SK-N-SH (cell line): ENCODE results near the gene SLC13A3. TPM values are rescaled to one million over a fixed set of nuclear protein-coding genes. Genes with fewer than 3 reads are reported as not detected.

ENCODE experiments used
- CTCF ChIA-PET: fragments of 300-600, 350-600 bp; formaldehyde crosslinking; extraction: SDS; loops from one replicate; lab custom pipeline; 2021; lab: Yijun Ruan, JAX
- POLR2A ChIA-PET: fragments of 350-600 bp; sonication (Branson Sonifier 250); formaldehyde crosslinking; extraction: SDS; loops from one replicate; lab custom pipeline; 2020; ENCODE audit warnings: antibody characterized with exemption, inconsistent platforms; lab: Yijun Ruan, JAX
- DNase-seq: peaks from one replicate; pipeline ENCODE4 v3.0.0; 2012
- H2AFZ ChIP-seq: fragments of 200-600 bp; sonication (generic); 2 replicates; pipeline ENCODE4 v1.8.1; 2016; ENCODE audit warnings: antibody characterized with exemption, mild to moderate bottlenecking, low read depth
- H3F3A ChIP-seq: fragments of 200-600 bp; sonication (generic); replicated peaks from 2 replicates; pipeline ENCODE3; 2016; ENCODE audit warnings: antibody characterized with exemption, mild to moderate bottlenecking; ENCODE audit not compliant: insufficient read depth
- H3K27ac ChIP-seq, 2 experiments: fragments of 200-500 bp in 1 of 2; fragments of 200-600 bp in 1 of 2; sonication (Bioruptor generic) in 1 of 2; sonication (generic), shearing (Covaris generic) in 1 of 2; 2 replicates each; pipeline versions ENCODE4 v1.5.1 to v1.6.1; 2014 to 2016; ENCODE audit warnings: low read depth in 2 of 2, inconsistent platforms in 1 of 2, low read length in 1 of 2, mild to moderate bottlenecking in 1 of 2, mixed read lengths in 1 of 2
- H3K27me3 ChIP-seq: fragments of 200-600 bp; sonication (generic), shearing (Covaris generic); 2 replicates; pipeline ENCODE4 v1.6.1; 2016; ENCODE audit warnings: mixed run types; ENCODE audit not compliant: insufficient read depth
- H3K36me3 ChIP-seq, 2 experiments: fragments of 200-500 bp in 1 of 2; fragments of 200-600 bp in 1 of 2; sonication (Bioruptor generic) in 1 of 2; sonication (generic) in 1 of 2; replicated peaks in 1 of 2; 2 replicates each; pipeline versions ENCODE3 to v1.5.1; 2014 to 2016; ENCODE audit warnings: low read length in 1 of 2, mild to moderate bottlenecking in 1 of 2; ENCODE audit not compliant: insufficient read depth in 2 of 2, control insufficient read depth in 1 of 2
- H3K4me1 ChIP-seq, 2 experiments: fragments of 200-500 bp in 1 of 2; fragments of 200-600 bp in 1 of 2; sonication (Bioruptor generic) in 1 of 2; sonication (generic), shearing (Covaris generic) in 1 of 2; 2 replicates each; pipeline versions ENCODE4 v1.5.1 to v1.6.1; 2014 to 2016; ENCODE audit warnings: low read depth in 1 of 2, low read length in 1 of 2, mixed run types in 1 of 2; ENCODE audit not compliant: insufficient read depth in 2 of 2, control insufficient read depth in 1 of 2
- H3K4me2 ChIP-seq: fragments of 200-600 bp; sonication (generic), shearing (Covaris generic); 2 replicates; pipeline ENCODE4 v1.6.1; 2017; ENCODE audit warnings: mixed run types
- H3K4me3 ChIP-seq, 2 experiments: fragments of 200-500 bp in 1 of 2; fragments of 200-600 bp in 1 of 2; sonication (Bioruptor generic) in 1 of 2; sonication (generic), shearing (Covaris generic) in 1 of 2; 2 replicates each; pipeline versions ENCODE4 v1.5.1 to v1.8.1; 2014 to 2016; ENCODE audit warnings: low read depth in 2 of 2, inconsistent platforms in 1 of 2, low read length in 1 of 2, mild to moderate bottlenecking in 1 of 2, mixed read lengths in 1 of 2, moderate library complexity in 1 of 2
- H3K79me2 ChIP-seq: fragments of 200-600 bp; sonication (generic); 2 replicates; pipeline ENCODE4 v1.8.1; 2017; ENCODE audit warnings: mild to moderate bottlenecking; ENCODE audit not compliant: insufficient read depth
- H3K9ac ChIP-seq: fragments of 200-600 bp; sonication (generic); 2 replicates; pipeline ENCODE4 v1.6.1; 2017; ENCODE audit warnings: mixed run types
- H3K9me2 ChIP-seq: fragments of 200-600 bp; sonication (generic); 2 replicates; pipeline ENCODE4 v1.6.1; 2017; ENCODE audit warnings: mixed run types
- H3K9me3 ChIP-seq: fragments of 200-600 bp; sonication (generic); 2 replicates; pipeline ENCODE4 v1.6.1; 2017; ENCODE audit warnings: mixed run types, mild to moderate bottlenecking, moderate library complexity
- H4K20me1 ChIP-seq: fragments of 200-600 bp; sonication (generic); 2 replicates; pipeline ENCODE4 v1.6.1; 2017; ENCODE audit warnings: mild to moderate bottlenecking, mixed run types; ENCODE audit not compliant: insufficient read depth
- ELF1 ChIP-seq: IDR thresholded peaks from 2 replicates; pipeline ENCODE4 v1.4.0; 2012
- FOSL2 ChIP-seq: IDR thresholded peaks from 2 replicates; pipeline ENCODE4 v1.4.0; 2012; ENCODE audit warnings: low read depth, mild to moderate bottlenecking, moderate library complexity, borderline replicate concordance
- FOXJ3 ChIP-seq: sonication (generic); formaldehyde crosslinking; IDR thresholded peaks from 2 replicates; pipeline ENCODE4 v1.5.1; 2020; ENCODE audit warnings: mild to moderate bottlenecking, missing genetic modification reagents
- NFIC ChIP-seq: IDR thresholded peaks from 2 replicates; pipeline ENCODE4 v1.4.0; 2012; ENCODE audit warnings: borderline replicate concordance
- NRF1 ChIP-seq: IDR thresholded peaks from 2 replicates; pipeline ENCODE4 v1.6.1; 2012; ENCODE audit warnings: low read depth, mild to moderate bottlenecking, low read length
- RAD21 ChIP-seq: IDR thresholded peaks from 2 replicates; pipeline ENCODE4 v1.6.1; 2012; ENCODE audit warnings: mild to moderate bottlenecking, low read length
- REST ChIP-seq: IDR thresholded peaks from 2 replicates; pipeline ENCODE4 v1.6.1; 2012; ENCODE audit warnings: mild to moderate bottlenecking, low read depth, low read length, moderate library complexity
- RFX5 ChIP-seq: IDR thresholded peaks from 2 replicates; pipeline ENCODE4 v1.6.1; 2012; ENCODE audit warnings: mild to moderate bottlenecking, improper control_type of control experiment, low read length
- SMC3 ChIP-seq: IDR thresholded peaks from 2 replicates; pipeline ENCODE4 v1.6.1; 2012; ENCODE audit warnings: low read depth, low read length, improper control_type of control experiment
- TAF1 ChIP-seq: IDR thresholded peaks from 2 replicates; pipeline ENCODE4 v1.6.1; 2012; ENCODE audit warnings: low read depth, mild to moderate bottlenecking, low read length, moderate library complexity, borderline replicate concordance
- TCF12 ChIP-seq: IDR thresholded peaks from 2 replicates; pipeline ENCODE4 v1.4.0; 2012
- TEAD4 ChIP-seq: IDR thresholded peaks from 2 replicates; pipeline ENCODE4 v1.4.0; 2012; ENCODE audit warnings: mild to moderate bottlenecking, borderline replicate concordance; ENCODE audit not compliant: insufficient read depth
- YY1 ChIP-seq: IDR thresholded peaks from 2 replicates; pipeline ENCODE4 v1.4.0; 2012; ENCODE audit warnings: low read depth, mild to moderate bottlenecking
- WGBS: methylation state at CpG from one replicate; pipeline ENCODE4 v1.1.6; 2017; ENCODE audit warnings: low lambda C conversion rate; 5-methylcytosine and 5-hydroxymethylcytosine counted together
- polyA plus RNA-seq, 3 experiments: library from polyadenylated mRNA; depleted of rRNA; stranded (reverse); fragments of >200 nt; gene quantifications; 2 replicates each; pipeline ENCODE4 v1.2.3, GENCODE V29; 2012
- TF ChIP-seq, protein P1 (sequence below): fragments of 150-350 bp; IDR thresholded peaks from 2 replicates; pipeline ENCODE4 v1.6.1; 2016; ENCODE audit warnings: mild to moderate bottlenecking, low read depth, low read length
- TF ChIP-seq, protein P2 (sequence below): IDR thresholded peaks from 2 replicates; pipeline ENCODE4 v1.4.0; 2012; ENCODE audit warnings: low read depth

Gene SLC13A3
- polyA plus RNA-seq, 1 of the 3 experiments (the other 2 are of a cell fraction): 0.10 TPM

DNA sequence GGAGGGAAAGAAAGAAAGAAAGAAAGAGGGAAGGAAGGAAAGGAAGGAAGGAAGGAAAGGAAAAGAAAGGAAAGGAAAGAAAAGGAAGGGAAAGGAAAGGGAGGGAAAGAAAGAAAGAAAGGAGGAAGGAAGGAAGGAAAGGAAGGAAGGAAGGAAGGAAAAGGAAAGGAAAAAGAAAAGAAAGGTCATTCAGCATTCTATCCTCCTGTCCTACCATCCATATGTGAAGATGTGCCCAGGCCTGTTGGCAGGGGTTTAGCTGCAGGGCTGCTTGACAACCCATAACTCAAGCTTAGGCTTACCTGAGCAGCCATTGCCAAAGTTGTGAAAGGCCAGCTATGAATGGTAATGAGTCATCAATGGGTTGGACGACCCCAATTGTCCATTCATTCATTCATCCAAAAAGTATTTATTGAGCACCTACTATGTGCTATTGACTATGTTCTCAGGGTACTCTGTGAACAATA, 50.9 kb downstream of the SLC13A3 start (continued):
- no peak for TF ChIP-seq YY1

GRCh38 chr20:46599227-46599987, 51.9 kb downstream of the SLC13A3 start:
- no peaks in the 10 kb centered on the region for H3K79me2 ChIP-seq

More at GRCh38 chr20:46599227-46599987, 51.9 kb downstream of the SLC13A3 start:
- no peak for DNase-seq
- ChIA-PET POLR2A (no interaction called here), CTCF (interaction anchor here (1.0 to 1.2 kb wide), 2 partner anchors 31 to 37 kb away, joined by 3 read pairs; no protein-coding TSS in a partner anchor)
- Histone ChIP-seq H2AFZ (no peak overlapping the region), H3K4me1 (no peaks in the 10 kb centered on the region), H3K9me3 (no peaks in the 10 kb centered on the region), H3F3A (no peaks in the 10 kb centered on the region), H3K4me2 (no peak overlapping the region), H3K4me3 (no peak overlapping the region), H3K9me2 (no peaks in the 10 kb centered on the region), H3K9ac (no peak overlapping the region), H3K27ac (no peak overlapping the region), H4K20me1 (no peaks in the 10 kb centered on the region)
- TF ChIP-seq TCF12 (no peak), TAF1 (no peak), REST (no peak), RFX5 (no peak), SMC3 (no peak), NRF1 (no peak), FOSL2 (no peak), ELF1 (no peak), RAD21 (no peak), FOXJ3 (no peak), TEAD4 (no peak), NFIC (no peak)
- TF ChIP-seq, protein P1, sequence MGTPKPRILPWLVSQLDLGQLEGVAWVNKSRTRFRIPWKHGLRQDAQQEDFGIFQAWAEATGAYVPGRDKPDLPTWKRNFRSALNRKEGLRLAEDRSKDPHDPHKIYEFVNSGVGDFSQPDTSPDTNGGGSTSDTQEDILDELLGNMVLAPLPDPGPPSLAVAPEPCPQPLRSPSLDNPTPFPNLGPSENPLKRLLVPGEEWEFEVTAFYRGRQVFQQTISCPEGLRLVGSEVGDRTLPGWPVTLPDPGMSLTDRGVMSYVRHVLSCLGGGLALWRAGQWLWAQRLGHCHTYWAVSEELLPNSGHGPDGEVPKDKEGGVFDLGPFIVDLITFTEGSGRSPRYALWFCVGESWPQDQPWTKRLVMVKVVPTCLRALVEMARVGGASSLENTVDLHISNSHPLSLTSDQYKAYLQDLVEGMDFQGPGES: no peak
- TF ChIP-seq, protein P2, sequence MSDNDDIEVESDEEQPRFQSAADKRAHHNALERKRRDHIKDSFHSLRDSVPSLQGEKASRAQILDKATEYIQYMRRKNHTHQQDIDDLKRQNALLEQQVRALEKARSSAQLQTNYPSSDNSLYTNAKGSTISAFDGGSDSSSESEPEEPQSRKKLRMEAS: no peak
- TF ChIP-seq, all 33 proteins: peak for 0
- Histone ChIP-seq H3K27me3 (no peaks in the 10 kb centered on the region; the same call in 1 of the 2 replicates), H3K36me3 (no peaks in the 10 kb centered on the region)
- WGBS: 46% methylated on average over 7 of the region's 8 CpGs
